Colonic mucosa (tissue), 4 donors: Measurements from ENCODE around the gene ASB13. TPM values are rescaled to one million over a fixed set of nuclear protein-coding genes. Genes with fewer than 3 reads are reported as not detected.
A peak's percentile ranks its signal among the peaks of the same experiment; 100 is the strongest.

Experiments used
- DNase-seq: peaks from one replicate; pipeline ENCODE4 v3.0.0-alpha.2; 2020
- H3K27ac ChIP-seq: fragments of 200-600 bp; one replicate; pipeline ENCODE4 v1.8.0; 2021
- H3K27me3 ChIP-seq: fragments of 200-600 bp; one replicate; pipeline ENCODE4 v1.8.0; 2021
- H3K36me3 ChIP-seq: fragments of 200-600 bp; one replicate; pipeline ENCODE4 v1.8.0; 2021
- H3K4me1 ChIP-seq: fragments of 200-600 bp; one replicate; pipeline ENCODE4 v1.8.0; 2021; ENCODE audit warnings: mild to moderate bottlenecking
- H3K4me3 ChIP-seq: fragments of 200-600 bp; one replicate; pipeline ENCODE4 v1.8.0; 2021
- H3K9ac ChIP-seq, 2 donors: one replicate each; pipeline ENCODE4 v1.7.0; 2013; ENCODE audit warnings: control low read depth in 2 of 2, low read depth in 2 of 2, low read length in 2 of 2
- H3K9me3 ChIP-seq: fragments of 200-600 bp; one replicate; pipeline ENCODE4 v1.8.0; 2021
- CTCF ChIP-seq: fragments of 200-600 bp; IDR thresholded peaks from one replicate; pipeline ENCODE4 v1.8.0; 2022; ENCODE audit warnings: antibody characterized with exemption, mild to moderate bottlenecking
- intact Hi-C: fragments of 100-400 bp; cut with DNase I; formaldehyde crosslinking; loops from one replicate; pipeline ENCODE4 v1.14.1; 2022
- total RNA-seq, 2 donors: library from RNA; stranded (reverse); fragmentation: NEBNext Ultra II Directional in 1 of 2; extraction: Animal tissue kit (Norgen Biotek cat#: 25700) in 1 of 2; gene quantifications; one replicate each; pipeline ENCODE4 v1.2.1, GENCODE V29; 2021
- donor health status: healthy.
- donor health status: DM: no; HTN: no; CAD: no.
- donor health status: DM: no; HTN: no; CAD: no.

ASB13 gene
- total RNA-seq, 2 donors from 2014 or later, result 36.1 to 36.2 TPM

GRCh38 chr10:5645375-5645774, 21.0 kb downstream of the ASB13 start:
- H3K9me3 ChIP-seq, result no peaks in the 10 kb centered on the region
- peak overlapping the region; percentile 57 for H3K27ac ChIP-seq
- peaks cover 3% of the 10 kb centered on the region for H3K4me1 ChIP-seq
- no peak for TF ChIP-seq CTCF
- intact Hi-C loops, result no loop called here
- H3K9ac ChIP-seq, result peak overlapping the region; percentile 41 to 46
- no peaks in the 10 kb centered on the region for H3K27me3 ChIP-seq
- H3K36me3 ChIP-seq, result peaks cover 9% of the 10 kb centered on the region
- no peak overlapping the region for H3K4me3 ChIP-seq
- peak; percentile 83 for DNase-seq

- Histone ChIP-seq H3K4me1 (peaks cover 3% of the 10 kb centered on the region), H3K4me3 (no peak overlapping the region), H3K27me3 (no peaks in the 10 kb centered on the region), H3K9ac (peak overlapping the region in 1 of 2 donors; percentile 66), H3K36me3 (peaks cover 9% of the 10 kb centered on the region), H3K27ac (peak overlapping the region; percentile 70), H3K9me3 (no peaks in the 10 kb centered on the region)
- intact Hi-C loops, result no loop called here
- no peak for DNase-seq
- TF ChIP-seq CTCF, result no peak
Observed at GRCh38 chr10:5644930-5645329, 21.5 kb downstream of the ASB13 start.

GRCh38 chr10:5643346-5644067, 22.9 kb downstream of the ASB13 start:
- no peak overlapping the region for H3K9ac ChIP-seq
- no peaks in the 10 kb centered on the region for H3K27me3 ChIP-seq
- no peak overlapping the region for H3K4me3 ChIP-seq
- TF ChIP-seq CTCF, result no peak
- no peak for DNase-seq
- no peak overlapping the region for H3K27ac ChIP-seq
- H3K4me1 ChIP-seq, result peaks cover 3% of the 10 kb centered on the region
- H3K36me3 ChIP-seq, result peaks cover 9% of the 10 kb centered on the region
- intact Hi-C loops, result no loop called here
- H3K9me3 ChIP-seq, result no peaks in the 10 kb centered on the region

GRCh38 chr10:5641501-5641900, 24.9 kb downstream of the ASB13 start:
- Histone ChIP-seq H3K27ac (no peak overlapping the region), H3K4me1 (peaks cover 3% of the 10 kb centered on the region), H3K27me3 (no peaks in the 10 kb centered on the region), H3K4me3 (no peak overlapping the region), H3K9me3 (no peaks in the 10 kb centered on the region), H3K9ac (no peak overlapping the region), H3K36me3 (peaks cover 9% of the 10 kb centered on the region)
- no peak for TF ChIP-seq CTCF
- DNase-seq, result no peak
- intact Hi-C loops, result no loop called here

- Histone ChIP-seq H3K4me1 (no peaks in the 10 kb centered on the region), H3K9ac (peak overlapping the region in 1 of 2 donors; percentile 38), H3K36me3 (peaks cover 9% of the 10 kb centered on the region), H3K27me3 (no peaks in the 10 kb centered on the region), H3K27ac (no peak overlapping the region), H3K9me3 (no peaks in the 10 kb centered on the region), H3K4me3 (no peak overlapping the region)
- DNase-seq, result peak; percentile 55
- intact Hi-C loops, result no loop called here
- TF ChIP-seq CTCF, result no peak
Observed at GRCh38 chr10:5640501-5640900, 25.9 kb downstream of the ASB13 start.
